Measurements from ENCODE around the gene RAVER1.
"Not testable (repeated sequence)": the region's sequence is repeated elsewhere in the genome, so short reads cannot be mapped to it uniquely, and the experiment has no call there.

RAVER1 gene

GRCh38 chr19:10289836-10290356 is 43.4 kb downstream of the RAVER1 start, which contains the start of gene ICAM5:
TSS of gene ICAM5 (plus strand) at chr19:10289952. CDS start at chr19:10290044, 92 bp downstream.
- no peak for DNase-seq

DNA sequence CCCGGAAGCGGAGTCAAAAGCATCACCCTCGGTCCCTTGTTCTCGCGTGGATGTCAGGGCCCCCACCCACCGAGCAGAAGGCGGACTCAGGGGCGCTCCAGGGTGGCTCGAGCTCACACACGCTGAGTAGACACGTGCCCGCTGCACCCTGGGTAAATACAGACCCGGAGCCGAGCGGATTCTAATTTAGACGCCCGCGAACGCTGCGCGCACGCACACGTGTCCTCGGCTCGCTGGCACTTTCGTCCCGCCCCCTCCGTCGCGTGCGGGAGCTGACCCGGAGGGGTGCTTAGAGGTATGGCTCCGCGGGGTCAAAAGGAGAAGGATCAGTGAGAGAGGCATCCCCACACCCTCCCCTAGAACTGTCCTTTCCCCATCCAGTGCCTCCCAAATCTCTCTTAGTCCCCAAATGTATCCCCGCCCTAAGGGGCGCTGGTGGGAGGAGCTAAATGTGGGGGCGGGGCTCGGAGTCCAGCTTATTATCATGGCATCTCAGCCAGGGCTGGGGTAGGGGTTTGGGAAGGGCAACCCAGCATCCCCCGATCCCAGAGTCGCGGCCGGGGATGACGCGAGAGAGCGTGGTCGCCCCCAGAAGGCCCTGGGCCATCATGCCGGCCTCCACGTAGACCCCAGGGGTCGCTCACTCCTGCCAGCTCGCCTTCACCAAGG is 44.0 kb downstream of the RAVER1 start:
- no peak for DNase-seq

GRCh38 chr19:10288662-10289166 is 44.6 kb downstream of the RAVER1 start:
- peak; percentile 29 for DNase-seq

DNA sequence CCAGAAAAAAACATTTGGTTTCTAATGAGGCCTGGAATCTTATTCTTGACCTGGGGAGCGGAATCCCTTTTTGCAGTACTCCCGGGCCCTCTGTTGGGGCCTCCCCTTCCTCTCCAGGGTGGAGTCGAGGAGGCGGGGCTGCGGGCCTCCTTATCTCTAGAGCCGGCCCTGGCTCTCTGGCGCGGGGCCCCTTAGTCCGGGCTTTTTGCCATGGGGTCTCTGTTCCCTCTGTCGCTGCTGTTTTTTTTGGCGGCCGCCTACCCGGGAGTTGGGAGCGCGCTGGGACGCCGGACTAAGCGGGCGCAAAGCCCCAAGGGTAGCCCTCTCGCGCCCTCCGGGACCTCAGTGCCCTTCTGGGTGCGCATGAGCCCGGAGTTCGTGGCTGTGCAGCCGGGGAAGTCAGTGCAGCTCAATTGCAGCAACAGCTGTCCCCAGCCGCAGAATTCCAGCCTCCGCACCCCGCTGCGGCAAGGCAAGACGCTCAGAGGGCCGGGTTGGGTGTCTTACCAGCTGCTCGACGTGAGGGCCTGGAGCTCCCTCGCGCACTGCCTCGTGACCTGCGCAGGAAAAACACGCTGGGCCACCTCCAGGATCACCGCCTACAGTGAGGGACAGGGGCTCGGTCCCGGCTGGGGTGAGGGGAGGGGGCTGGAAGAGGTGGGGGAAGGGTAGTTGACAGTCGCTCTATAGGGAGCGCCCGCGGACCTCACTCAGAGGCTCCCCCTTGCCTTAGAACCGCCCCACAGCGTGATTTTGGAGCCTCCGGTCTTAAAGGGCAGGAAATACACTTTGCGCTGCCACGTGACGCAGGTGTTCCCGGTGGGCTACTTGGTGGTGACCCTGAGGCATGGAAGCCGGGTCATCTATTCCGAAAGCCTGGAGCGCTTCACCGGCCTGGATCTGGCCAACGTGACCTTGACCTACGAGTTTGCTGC is 46.3 kb downstream of the RAVER1 start, which contains the start of gene ICAM4:
Gene ICAM4 (plus strand): TSS at position 153 of the 935 bp plus-strand sequence. CDS start 58 bp downstream, at position 211.
- no peak for DNase-seq

GRCh38 chr19:10285393-10285792 is 47.9 kb downstream of the RAVER1 start:
- no peak for DNase-seq

GRCh38 chr19:10284960-10285278 is 48.4 kb downstream of the RAVER1 start:
- DNase-seq, result no peak

GRCh38 chr19:10284065-10284959 is 49.0 kb downstream of the RAVER1 start:
- DNase-seq, result no peak

DNA sequence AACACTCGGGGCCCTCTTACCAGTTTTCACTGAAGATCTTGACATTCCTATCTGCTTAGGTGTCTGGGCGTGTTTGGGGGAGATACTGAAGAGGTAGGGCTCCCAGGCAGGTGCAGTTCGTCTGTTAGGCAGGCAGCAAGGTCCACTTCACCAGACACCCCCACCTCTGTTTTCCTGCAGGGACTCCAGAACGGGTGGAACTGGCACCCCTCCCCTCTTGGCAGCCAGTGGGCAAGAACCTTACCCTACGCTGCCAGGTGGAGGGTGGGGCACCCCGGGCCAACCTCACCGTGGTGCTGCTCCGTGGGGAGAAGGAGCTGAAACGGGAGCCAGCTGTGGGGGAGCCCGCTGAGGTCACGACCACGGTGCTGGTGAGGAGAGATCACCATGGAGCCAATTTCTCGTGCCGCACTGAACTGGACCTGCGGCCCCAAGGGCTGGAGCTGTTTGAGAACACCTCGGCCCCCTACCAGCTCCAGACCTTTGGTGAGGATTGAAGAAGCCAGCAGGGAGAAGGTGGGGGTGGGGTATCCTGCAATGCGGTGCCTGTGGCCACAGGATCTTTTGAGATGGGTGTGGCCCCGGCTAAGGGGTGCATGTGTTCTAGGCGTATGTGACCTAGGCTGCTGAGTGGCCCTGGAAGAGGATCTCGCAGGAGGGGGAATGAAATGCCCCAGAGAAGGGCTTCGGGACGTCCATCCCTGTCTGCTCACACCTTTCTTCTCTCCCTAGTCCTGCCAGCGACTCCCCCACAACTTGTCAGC is 49.8 kb downstream of the RAVER1 start:
- DNase-seq, result no peak

- DNase-seq, result not testable (repeated sequence)
Observed at GRCh38 chr19:10282043-10282442, 51.3 kb downstream of the RAVER1 start.

DNA sequence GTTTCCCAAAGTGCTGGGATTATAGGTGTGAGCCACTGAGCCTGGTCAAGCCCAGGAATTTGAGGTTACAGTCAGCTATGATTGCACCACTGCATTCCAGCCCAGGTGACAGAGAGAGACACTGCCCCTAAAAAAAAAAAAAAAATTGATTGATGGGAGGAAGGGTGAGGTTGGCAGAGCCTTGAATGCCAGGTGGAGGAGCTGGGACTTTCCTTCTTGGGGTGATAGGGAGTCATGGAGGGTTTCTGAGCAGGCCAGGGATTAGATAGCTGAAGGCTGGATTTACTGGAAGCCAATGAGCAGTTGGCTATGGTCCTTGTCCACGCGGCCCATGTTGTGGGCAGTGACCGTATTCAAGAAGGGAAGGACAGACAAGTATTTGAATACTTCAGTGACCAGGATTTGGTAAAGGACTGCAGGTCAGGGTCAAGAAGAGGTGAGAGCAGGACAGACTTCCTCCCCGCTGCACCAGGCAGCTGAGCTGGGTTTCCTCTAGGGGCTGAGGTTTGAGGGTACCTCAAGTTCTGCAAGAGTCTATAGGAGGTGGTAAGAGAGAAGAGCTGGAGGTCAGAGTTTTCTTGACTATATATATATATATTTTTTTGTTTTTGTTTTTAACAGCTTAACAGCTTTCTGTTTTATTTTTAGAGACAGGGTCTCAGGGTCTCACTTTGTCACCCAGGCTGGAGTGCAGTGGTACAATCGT is 53.4 kb downstream of the RAVER1 start:
- no peak for DNase-seq

DNA sequence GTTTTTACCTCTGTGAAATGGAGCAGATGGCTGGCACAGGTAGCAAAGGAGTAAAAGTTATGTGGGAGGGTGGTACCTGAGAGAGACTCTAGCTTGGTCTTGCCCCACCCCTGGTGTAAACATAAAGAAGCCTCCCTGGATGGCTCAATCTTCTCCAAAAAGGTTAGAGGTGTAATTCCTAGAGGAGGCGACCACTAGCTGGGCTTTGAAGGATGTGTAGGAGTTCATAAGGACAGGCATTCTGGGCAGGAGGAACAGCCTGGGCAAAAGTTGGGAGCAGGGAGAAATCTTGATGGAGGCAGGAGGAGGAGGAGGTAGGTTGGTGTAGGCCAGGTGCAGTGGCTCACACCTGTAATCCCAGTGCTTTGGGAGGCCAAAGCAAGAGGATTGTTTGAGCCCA is 54.4 kb downstream of the RAVER1 start:
- DNase-seq, result no peak

DNA sequence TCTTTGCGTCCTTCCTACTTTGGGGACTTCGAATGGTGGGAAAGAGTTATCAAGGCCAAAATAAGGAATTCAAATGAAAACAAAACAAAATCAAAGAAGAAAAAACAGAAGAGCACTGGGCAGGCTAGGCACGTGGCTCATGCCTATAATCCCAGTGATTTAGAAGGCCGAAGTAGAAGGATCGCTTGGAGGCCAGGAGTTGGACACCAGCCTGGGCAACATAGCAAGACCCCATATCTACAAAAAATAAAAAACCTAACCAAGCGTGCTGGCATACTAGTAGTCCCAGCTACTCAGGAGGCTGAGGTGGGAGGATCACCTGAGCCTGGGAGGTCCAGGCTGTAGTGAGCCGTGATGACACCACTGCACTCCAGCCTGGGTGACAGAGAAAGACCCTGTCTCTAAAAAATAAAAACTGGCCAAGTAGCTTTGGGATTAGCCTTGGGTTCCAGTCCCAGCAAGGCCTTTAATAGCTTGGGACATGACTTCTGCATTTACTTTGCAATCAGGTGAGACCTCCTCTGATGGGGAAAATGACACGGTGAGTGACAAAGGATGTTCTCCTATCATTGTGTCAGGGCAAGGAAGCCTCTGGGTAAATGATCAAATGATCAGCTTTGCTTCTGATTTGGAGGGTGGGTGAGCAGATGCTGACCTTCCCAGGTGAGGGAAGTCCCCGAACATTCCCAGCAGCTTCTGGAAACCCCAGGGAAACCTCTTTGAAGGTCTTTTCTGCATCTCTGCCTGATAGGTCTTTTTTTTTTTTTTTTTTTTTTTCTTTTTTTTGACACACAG is 55.3 kb downstream of the RAVER1 start:
- no peak for DNase-seq

DNA sequence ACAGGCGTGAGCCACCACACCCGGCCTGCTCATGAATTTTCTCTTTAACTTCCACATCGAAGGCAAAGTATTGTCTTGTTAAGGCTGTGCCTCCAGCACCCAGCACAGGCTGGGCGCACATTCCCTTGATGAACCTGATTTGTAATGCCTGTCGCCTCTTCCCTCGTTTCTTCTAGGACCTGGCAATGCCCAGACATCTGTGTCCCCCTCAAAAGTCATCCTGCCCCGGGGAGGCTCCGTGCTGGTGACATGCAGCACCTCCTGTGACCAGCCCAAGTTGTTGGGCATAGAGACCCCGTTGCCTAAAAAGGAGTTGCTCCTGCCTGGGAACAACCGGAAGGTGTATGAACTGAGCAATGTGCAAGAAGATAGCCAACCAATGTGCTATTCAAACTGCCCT is 58.7 kb downstream of the RAVER1 start:
- DNase-seq, result no peak

GRCh38 chr19:10271543-10272086 is 61.7 kb downstream of the RAVER1 start:
- DNase-seq, result no peak

DNA sequence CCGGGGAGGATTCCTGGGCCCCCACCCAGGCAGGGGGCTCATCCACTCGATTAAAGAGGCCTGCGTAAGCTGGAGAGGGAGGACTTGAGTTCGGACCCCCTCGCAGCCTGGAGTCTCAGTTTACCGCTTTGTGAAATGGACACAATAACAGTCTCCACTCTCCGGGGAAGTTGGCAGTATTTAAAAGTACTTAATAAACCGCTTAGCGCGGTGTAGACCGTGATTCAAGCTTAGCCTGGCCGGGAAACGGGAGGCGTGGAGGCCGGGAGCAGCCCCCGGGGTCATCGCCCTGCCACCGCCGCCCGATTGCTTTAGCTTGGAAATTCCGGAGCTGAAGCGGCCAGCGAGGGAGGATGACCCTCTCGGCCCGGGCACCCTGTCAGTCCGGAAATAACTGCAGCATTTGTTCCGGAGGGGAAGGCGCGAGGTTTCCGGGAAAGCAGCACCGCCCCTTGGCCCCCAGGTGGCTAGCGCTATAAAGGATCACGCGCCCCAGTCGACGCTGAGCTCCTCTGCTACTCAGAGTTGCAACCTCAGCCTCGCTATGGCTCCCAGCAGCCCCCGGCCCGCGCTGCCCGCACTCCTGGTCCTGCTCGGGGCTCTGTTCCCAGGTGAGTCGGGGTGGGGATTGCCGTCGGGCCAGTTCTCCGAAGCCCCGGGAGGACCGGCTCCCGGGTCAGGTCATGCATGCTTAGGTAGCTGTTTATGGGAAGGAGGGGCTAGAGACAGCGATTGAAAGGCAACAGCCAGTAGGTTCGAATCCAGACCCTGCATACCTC is 62.5 kb downstream of the RAVER1 start, which contains the start of gene ICAM1:
Gene ICAM1 (plus strand): TSS at position 505 of the 779 bp plus-strand sequence. CDS start 40 bp downstream, at position 545.
- DNase-seq, result no peak

GRCh38 chr19:10270180-10270615 is 63.1 kb downstream of the RAVER1 start:
- no peak for DNase-seq

GRCh38 chr19:10269333-10270179 is 63.8 kb downstream of the RAVER1 start:
- DNase-seq, result peak; percentile 65

DNA sequence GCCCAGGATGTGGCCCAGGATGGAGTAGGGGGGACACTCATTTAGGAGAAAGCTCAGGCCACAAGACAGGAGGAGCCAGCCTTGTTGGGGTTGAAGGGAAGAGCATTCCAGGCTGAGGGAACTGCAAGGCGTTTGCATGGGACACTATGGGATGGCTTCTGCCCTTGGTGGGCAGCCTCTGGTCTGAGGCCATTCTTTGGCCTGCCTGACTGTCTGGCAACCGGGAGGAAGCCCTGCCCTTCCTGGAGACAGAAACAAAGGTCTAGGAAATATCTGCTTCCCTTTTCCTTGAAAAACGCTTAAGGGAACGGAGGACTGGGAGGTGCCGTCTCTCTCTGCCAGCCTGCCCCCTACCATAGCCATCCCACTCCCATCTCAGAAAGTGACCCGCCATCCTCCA is 65.3 kb downstream of the RAVER1 start:
- no peak for DNase-seq

Data from T1000 (cell line).